ENCODE data around the gene MAP7D2.

DNA sequence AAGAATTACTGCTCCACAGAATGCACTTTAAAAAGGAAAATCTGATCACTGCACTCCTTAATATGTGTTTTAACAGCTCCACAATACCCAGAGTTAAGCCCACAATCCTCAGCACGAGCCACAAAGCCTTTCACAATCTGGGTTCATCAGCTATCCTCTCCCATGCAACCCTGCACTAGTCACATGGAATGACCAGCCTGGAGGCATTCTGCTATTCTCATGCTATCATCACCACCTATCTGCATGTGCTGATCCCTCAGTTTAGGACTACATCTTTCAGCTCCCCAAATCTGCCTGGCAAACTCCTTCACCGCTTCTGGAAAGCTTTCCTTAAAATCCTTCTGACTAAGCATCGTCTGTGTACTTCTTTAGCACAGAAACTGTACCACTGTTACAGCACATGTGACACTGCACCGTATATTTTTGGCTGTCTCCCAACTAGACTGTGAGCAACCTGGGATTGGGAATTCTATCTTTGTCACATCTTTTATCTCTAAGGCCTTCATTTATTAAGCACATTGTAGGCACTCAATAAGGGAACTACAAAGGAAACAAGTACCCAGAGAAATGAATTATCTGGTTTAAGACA, 43.2 kb upstream of the MAP7D2 start:
- TF ChIP-seq POLR2A (IDR thresholded peaks at IDR 0.05; ENCODE audit: low read depth, low read length) (no peak), CTCF (conservative IDR thresholded peaks at IDR 0.05; ENCODE audit: low read depth, low read length) (no peak), SMC3 (IDR thresholded peaks at IDR 0.05; ENCODE audit: low read depth, low read length) (no peak), CEBPB (IDR thresholded peaks at IDR 0.05; ENCODE audit: low read depth, low read length) (no peak), BHLHE40 (IDR thresholded peaks at IDR 0.05; ENCODE audit: low read depth, low read length) (no peak), CHD1 (IDR thresholded peaks at IDR 0.05; ENCODE audit: low read depth, low read length) (no peak), FOS (IDR thresholded peaks at IDR 0.05; ENCODE audit: low read depth, low read length) (no peak), RFX5 (IDR thresholded peaks at IDR 0.05; ENCODE audit: low read depth, low read length) (no peak), NFE2L2 (IDR thresholded peaks at IDR 0.05; ENCODE audit: low read depth, low read length) (no peak), RAD21 (IDR thresholded peaks at IDR 0.05; ENCODE audit: low read length) (no peak), MAZ (IDR thresholded peaks at IDR 0.05; ENCODE audit: borderline replicate concordance, low read depth, low read length) (no peak)

All from IMR-90 (cell line).